IPS DF 19.7 (cell line): ENCODE measurements around the gene HIP1R.
"Not testable (repeated sequence)": the region's sequence is repeated elsewhere in the genome, so short reads cannot be mapped to it uniquely, and the experiment has no call there.

ENCODE experiments used
- DNase-seq: peaks from one replicate; pipeline ENCODE4 v3.0.0-alpha.2; 2013; ENCODE audit warnings: low read depth, low spot score

Gene HIP1R

GRCh38 chr12:122834921-122835749 is at the start of gene HIP1R:
HIP1R (plus strand) TSS chr12:122835457; CDS start chr12:122835551, 94 bp downstream.
- peak; percentile 17 for DNase-seq

GRCh38 chr12:122785503-122785902 is 49.8 kb upstream of the HIP1R start:
- no peak for DNase-seq

GRCh38 chr12:122788387-122788786 is 46.9 kb upstream of the HIP1R start:
- no peak for DNase-seq

- DNase-seq, result no peak
Measured at GRCh38 chr12:122789637-122790036, 45.6 kb upstream of the HIP1R start.

- no peak for DNase-seq
Measured at GRCh38 chr12:122790393-122791075, 44.7 kb upstream of the HIP1R start.

GRCh38 chr12:122793685-122794106 is 41.6 kb upstream of the HIP1R start:
- DNase-seq, result no peak

- no peak for DNase-seq
Measured at GRCh38 chr12:122795807-122796206, 39.5 kb upstream of the HIP1R start.

GRCh38 chr12:122799641-122800243 is 35.5 kb upstream of the HIP1R start:
- no peak for DNase-seq

- no peak for DNase-seq
Measured at GRCh38 chr12:122803937-122804336, 31.3 kb upstream of the HIP1R start.

- DNase-seq, result not testable (repeated sequence)
Measured at GRCh38 chr12:122804957-122805356, 30.3 kb upstream of the HIP1R start.

- no peak for DNase-seq
Measured at GRCh38 chr12:122807651-122808050, 27.6 kb upstream of the HIP1R start.

GRCh38 chr12:122811777-122812176 is 23.5 kb upstream of the HIP1R start:
- no peak for DNase-seq

GRCh38 chr12:122813310-122813713 is 21.9 kb upstream of the HIP1R start:
- DNase-seq, result no peak

GRCh38 chr12:122819209-122819785 is 16.0 kb upstream of the HIP1R start:
- DNase-seq, result no peak

GRCh38 chr12:122820138-122820537 is 15.1 kb upstream of the HIP1R start:
- no peak for DNase-seq

GRCh38 chr12:122820838-122821271 is 14.4 kb upstream of the HIP1R start:
- no peak for DNase-seq

GRCh38 chr12:122823429-122823828 is 11.8 kb upstream of the HIP1R start:
- DNase-seq, result no peak

- no peak for DNase-seq
Measured at GRCh38 chr12:122825773-122826724, 9.2 kb upstream of the HIP1R start.

- no peak for DNase-seq
Measured at GRCh38 chr12:122827258-122827657, 8.0 kb upstream of the HIP1R start.

- DNase-seq, result no peak
Measured at GRCh38 chr12:122830517-122831214, 4.6 kb upstream of the HIP1R start.
